HG03135 (cell line): ENCODE measurements around the gene EEPD1.
"Not testable (repeated sequence)": the region's sequence is repeated elsewhere in the genome, so short reads cannot be mapped to it uniquely, and the experiment has no call there.

ENCODE experiments used
- ATAC-seq: cut with Tn5 transposase; IDR thresholded peaks from one replicate; pipeline ENCODE4 v1.9.1; 2021; ENCODE audit warnings: mild to moderate bottlenecking, moderate library complexity; ENCODE audit not compliant: unreplicated experiment

EEPD1 gene

DNA sequence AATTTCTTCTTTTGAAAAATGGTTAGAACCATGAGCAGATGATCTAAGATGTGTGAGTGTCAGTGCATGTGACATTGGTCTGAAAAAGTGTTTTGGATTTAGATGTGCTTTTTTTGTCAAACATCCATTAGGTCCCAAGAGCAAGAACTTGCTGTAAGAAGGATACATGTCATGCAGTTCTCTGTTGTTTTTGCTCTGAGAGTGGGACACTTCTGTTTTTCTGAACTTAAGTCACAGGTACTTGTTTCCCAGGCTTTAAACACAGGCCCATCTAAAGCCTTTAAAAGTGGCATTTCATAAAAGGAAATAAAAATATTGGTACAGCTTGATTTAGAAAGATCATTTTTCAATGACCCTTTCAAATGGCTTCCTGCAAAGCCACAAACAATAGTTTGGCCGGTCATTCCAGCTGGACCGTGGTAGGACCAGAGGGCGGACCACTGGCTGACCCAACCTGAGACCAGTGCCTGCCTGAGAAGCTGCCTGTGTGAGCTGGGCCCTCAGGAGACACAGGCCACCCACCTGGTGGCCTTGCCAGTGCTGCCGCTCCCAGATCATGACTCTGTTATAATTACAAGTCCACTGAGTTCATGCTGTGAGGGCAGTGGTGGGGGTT, 92.7 kb downstream of the EEPD1 start:
- ATAC-seq: no peak

DNA sequence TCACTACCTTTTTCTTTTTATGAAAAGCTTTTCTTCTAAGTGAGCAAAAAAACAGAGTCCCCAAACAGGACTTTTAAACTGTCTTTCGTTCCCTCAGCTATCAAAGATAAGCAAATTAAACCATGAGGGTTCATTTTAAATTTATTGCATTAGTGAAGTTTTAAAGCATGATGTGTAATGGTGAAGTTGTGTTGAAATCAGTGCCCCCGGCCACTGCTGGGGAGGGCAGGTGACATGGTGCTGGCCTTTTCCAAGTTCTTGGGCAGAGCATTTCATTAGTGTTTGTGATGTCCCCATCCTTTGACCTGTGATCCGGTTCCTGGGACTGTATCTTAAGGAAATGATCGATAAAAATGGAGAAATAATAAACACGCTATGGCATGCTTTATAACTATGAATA, 96.0 kb downstream of the EEPD1 start:
- no peak for ATAC-seq

GRCh38 chr7:36253699-36254098, 100.6 kb downstream of the EEPD1 start:
- ATAC-seq: no peak

GRCh38 chr7:36258510-36259259, 105.6 kb downstream of the EEPD1 start:
- ATAC-seq: not testable (repeated sequence)

GRCh38 chr7:36260481-36260880, 107.4 kb downstream of the EEPD1 start:
- no peak for ATAC-seq

DNA sequence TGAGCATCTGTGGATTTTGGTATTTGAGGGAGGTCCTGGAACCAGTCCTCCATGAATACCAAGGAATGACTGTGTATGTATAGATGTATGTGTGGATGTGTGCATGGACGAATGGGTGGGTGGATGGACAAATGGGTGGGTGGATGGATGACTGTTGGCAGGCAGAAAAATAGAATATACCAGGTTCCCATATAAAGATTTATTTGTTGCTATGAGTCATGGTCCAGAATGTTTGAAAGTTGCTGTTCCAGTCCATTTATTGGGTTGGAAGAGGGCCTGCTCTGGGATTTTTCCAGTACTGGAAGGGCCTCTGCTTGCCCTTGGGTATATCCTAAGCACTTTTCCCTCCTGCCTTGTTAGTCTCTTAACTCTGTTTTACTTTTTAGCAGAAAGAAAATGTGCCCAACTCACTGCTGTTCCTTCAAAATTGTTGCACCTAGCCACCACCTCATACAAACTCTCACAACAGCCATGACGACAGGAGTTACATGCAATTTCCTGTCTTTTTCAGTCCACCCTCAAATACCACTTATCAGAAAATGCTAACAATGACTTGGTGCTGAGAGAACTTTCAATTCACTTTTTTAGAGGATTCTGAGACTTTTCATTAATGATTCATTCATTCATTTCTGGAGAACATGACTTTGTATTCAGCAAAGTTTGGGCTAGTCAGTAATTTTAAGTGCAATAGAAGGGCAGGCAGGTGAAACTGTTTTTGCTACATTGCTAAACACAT, 108.1 kb downstream of the EEPD1 start:
- no peak for ATAC-seq

DNA sequence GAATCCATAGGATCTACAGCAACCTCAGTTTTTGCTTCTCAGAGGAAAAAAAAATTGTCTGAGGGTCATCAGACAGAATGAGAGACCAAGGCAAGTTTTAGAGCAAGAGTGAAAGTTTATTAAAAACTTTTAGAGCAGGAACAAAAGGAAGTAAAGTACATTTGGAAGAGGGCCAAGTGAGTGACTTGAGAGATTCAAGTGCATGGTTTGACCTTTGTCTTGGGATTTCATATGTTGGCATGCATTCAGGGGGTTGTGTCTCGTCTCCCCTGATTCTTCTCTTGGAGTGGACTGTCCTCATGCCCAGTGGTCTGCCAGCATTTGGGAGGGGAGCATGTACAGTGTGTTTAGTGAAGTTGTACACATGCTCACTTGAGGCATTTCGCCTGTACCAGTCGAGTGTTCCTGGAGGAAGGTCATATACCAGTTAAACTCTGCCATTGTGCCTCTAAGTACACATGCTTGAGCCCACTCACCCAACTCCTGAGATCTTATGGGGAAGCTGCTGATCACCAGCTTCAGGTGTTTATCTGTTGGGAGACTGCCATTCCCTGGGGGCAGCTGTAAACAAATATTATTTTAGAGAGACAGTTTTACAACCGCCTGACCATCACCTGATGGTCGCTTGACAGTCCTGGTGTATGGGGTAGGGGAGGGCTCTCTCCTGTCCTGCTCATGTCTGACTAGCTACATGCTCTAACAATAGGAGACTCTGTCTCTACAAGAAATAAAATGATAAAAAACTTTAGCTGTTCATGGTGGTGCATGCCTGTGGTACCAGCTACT, 109.4 kb downstream of the EEPD1 start:
- ATAC-seq: no peak

DNA sequence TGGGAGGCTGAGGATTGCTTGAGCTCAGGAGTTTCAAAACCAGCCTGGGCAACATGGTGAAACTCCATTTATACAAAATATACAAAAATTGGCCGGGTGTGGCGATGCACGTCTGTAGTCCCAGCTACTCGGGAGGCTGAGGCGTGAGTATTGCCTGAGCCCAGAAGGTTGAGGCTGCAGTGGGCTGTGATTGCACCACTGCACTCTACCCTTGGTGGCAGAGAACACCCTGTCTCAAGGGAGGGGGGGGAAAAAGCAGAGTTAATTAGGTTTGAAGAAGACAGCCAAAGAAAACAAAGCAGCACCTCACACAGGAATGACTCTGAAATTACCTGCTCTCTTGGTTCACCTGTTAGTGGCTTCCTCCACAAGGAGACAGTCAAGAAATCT, 110.0 kb downstream of the EEPD1 start:
- ATAC-seq: no peak

DNA sequence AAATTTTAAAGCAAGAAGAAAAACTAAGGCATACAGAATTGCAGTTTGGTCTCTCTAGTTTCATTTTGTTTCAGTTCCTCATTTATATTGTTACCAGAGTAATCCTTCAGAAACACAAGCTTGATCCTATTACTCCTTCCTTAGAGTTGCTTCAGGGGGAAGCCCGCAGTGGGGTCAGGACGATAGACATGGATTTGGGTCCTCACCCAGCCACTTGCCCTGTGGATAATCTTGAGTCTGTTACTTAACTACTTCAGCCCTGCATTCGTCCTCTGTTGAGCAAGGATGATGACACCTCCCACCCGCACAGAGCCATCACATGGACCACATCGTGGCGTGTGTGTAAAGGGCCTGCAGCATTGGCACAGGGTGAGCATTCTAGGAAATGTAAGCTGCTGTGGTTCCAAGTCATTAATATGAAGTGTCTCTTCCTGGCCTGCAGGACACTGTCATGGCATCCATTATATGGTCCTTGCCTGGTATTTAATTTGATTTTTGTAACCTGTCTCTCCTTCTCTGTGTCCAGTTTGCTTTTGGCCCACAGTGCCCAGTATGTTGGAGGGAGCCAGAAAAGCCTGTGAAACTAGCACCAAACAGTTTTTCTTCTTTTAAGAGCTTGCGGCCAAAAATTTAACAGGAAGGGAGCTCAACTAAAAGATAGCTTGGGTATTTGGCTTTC, 111.2 kb downstream of the EEPD1 start:
- no peak for ATAC-seq

GRCh38 chr7:36264913-36265516, 112.0 kb downstream of the EEPD1 start:
- no peak for ATAC-seq

- no peak for ATAC-seq
Measured at GRCh38 chr7:36265680-36266079, 112.6 kb downstream of the EEPD1 start.

DNA sequence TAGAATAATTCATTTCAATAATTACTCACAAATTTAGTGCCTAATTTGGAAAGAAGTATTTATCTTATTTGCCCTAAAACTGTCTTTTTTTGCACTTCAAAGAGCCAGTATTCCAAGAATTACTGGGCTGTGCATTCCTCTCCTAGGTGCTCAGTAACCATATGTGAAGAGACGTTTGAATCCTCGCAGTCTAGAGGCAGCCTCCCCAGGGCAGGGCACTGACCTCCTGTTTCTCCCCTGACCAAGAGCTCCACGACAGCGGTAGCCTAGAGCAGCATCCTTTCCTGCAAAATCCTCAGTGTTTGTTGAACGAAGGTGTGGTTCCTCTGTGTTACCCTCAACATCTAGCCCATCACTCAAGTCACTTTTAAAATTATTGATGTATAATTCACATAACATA, 113.1 kb downstream of the EEPD1 start:
- no peak for ATAC-seq

GRCh38 chr7:36266683-36267082, 113.6 kb downstream of the EEPD1 start:
- no peak for ATAC-seq

GRCh38 chr7:36272211-36272566, 119.1 kb downstream of the EEPD1 start:
- no peak for ATAC-seq

GRCh38 chr7:36272567-36273269, 119.7 kb downstream of the EEPD1 start:
- ATAC-seq: no peak

DNA sequence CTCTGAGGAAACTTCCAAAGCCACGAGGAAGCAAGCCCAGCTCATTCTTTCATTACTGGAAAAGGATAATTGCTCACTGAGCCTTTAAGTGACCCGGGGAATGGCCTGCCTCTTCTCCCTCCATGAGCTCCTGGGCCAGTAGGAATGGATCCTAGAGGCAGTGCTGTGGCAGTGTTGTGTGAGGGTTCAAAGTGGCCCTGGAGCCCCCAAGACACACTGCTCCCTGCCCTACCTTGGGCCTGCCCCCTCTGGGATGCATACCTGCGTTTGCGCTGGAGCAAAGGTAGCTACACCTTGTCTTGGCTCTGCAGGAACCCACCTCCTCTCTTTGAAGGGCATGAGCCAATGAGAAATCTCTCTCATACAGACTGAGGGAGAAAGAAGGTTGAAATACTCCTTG, 120.8 kb downstream of the EEPD1 start:
- ATAC-seq: no peak

DNA sequence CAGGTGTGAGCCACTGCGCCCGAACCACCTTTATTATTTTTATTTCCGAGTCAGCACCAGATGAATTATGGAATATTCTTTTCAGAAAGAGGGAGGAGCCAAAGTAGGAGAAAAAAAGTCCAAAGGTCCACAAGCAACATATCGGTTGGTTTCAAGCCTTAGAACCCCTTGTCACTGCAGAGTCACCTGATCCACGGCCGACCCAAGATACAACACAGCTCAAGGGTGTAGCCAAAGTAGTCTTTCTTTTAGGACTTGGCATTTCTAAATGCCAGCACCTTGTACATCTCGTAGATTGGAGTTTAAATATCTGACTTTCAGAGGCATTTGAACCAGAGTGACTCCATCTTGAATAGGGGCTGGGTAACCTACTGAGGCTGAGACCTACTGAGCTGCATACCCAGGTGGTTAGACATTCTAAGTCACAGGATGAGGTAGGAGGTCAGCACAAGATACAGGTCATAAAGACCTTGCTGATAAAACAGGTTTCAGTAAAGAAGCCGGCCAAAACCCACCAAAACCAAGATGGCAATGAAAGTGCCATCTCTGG, 122.8 kb downstream of the EEPD1 start:
- ATAC-seq: no peak

DNA sequence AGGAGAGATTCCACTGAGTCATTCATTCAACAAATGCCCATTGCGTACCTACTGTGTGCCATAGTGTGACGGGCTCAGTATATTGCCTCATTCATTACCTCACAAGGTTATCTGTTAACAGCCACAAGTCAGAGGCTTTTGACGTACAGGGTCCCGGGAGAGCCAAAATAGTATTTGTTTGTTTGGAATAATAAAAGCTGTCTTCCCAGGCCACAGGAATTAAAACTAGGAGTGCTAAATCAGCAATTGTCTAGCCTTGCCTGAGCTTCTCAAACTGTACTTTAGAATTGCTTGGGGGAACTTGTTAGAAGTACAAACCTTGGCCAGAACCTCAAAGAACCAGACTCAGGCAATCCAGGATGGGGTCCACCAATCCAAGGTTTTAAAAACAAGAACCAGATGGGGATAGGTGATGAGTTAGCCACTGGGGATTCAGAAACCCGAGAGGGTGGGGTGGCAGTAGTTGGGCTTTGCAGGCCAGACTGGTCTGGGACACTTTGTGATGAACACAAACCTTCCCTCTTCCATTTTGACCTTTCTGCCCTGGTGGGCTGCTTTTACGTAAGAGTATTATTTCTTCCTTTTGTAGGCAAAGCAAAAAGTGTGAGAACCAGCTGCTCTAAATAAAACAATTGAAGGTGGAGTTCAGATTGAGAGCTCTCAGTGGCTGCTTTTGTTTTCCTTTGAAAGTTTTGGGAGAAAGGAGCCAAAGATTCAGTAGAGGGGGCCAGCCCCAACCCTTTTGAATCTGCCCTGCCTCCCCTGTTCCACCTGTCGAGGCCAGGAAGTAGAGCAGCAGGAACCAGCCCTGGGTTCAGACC, 123.6 kb downstream of the EEPD1 start:
- ATAC-seq: no peak

- ATAC-seq: no peak
Measured at GRCh38 chr7:36277249-36277542, 124.1 kb downstream of the EEPD1 start.
